Progenitor cell of endocrine pancreas (in vitro differentiated cells): ENCODE data around the gene CTAGE1. TPM values are rescaled to one million over a fixed set of nuclear protein-coding genes. Genes with fewer than 3 reads are reported as not detected.

Experiments
- DNase-seq: peaks from one replicate; pipeline ENCODE4 v3.0.0; 2021; ENCODE audit warnings: low spot score; ENCODE audit not compliant: unreplicated experiment
- H3K27ac Mint-ChIP-seq: 2 replicates; pipeline ENCODE4 v1.8.0; 2021; ENCODE audit warnings: mild to moderate bottlenecking, moderate library complexity, mixed read lengths
- H3K27me3 Mint-ChIP-seq: 2 replicates; pipeline ENCODE4 v1.8.0; 2021; ENCODE audit warnings: mixed read lengths
- H3K36me3 Mint-ChIP-seq: 2 replicates; pipeline ENCODE4 v1.8.0; 2022; ENCODE audit warnings: mixed read lengths; ENCODE audit not compliant: insufficient read depth
- H3K4me1 Mint-ChIP-seq: 2 replicates; pipeline ENCODE4 v1.8.0; 2021; ENCODE audit warnings: low read depth, mixed read lengths
- H3K4me3 Mint-ChIP-seq: 2 replicates; pipeline ENCODE4 v1.8.0; 2021; ENCODE audit warnings: low read depth, mild to moderate bottlenecking, moderate library complexity, mixed read lengths
- H3K9me3 Mint-ChIP-seq: 2 replicates; pipeline ENCODE4 v1.8.0; 2021; ENCODE audit warnings: low read depth, mixed read lengths
- CTCF ChIP-seq: fragments of 200-600 bp; sonication (generic); IDR thresholded peaks from one replicate; pipeline ENCODE4 v1.5.0; 2021; ENCODE audit warnings: antibody characterized with exemption, mild to moderate bottlenecking; ENCODE audit not compliant: unreplicated experiment
- total RNA-seq: library from RNA; stranded (reverse); gene quantifications from 2 replicates; pipeline ENCODE4 v1.2.1, GENCODE V29; 2021

CTAGE1 gene
- total RNA-seq, 1 donor from 2014 or later = not detected

- H3K36me3 Mint-ChIP-seq = no peaks in the 10 kb centered on the region
- no peak overlapping the region for H3K27ac Mint-ChIP-seq
- no peak overlapping the region for H3K4me3 Mint-ChIP-seq
- no peak for DNase-seq
- peaks cover 13% of the 10 kb centered on the region for H3K27me3 Mint-ChIP-seq
- H3K9me3 Mint-ChIP-seq = peaks cover 16% of the 10 kb centered on the region
- TF ChIP-seq CTCF = no peak
- peaks cover 1% of the 10 kb centered on the region for H3K4me1 Mint-ChIP-seq
These were observed 2.9 kb upstream of the CTAGE1 start for GRCh38 chr18:22420652-22421051.

GRCh38 chr18:22412176-22412911 lies 5.4 kb downstream of the CTAGE1 start:
- peaks cover 2% of the 10 kb centered on the region for H3K36me3 Mint-ChIP-seq
- peaks cover 7% of the 10 kb centered on the region for H3K4me1 Mint-ChIP-seq
- DNase-seq = no peak
- no peak overlapping the region for H3K4me3 Mint-ChIP-seq
- TF ChIP-seq CTCF = no peak
- H3K27ac Mint-ChIP-seq = no peak overlapping the region
- peaks cover 16% of the 10 kb centered on the region for H3K9me3 Mint-ChIP-seq
- peaks cover 23% of the 10 kb centered on the region for H3K27me3 Mint-ChIP-seq

- no peak for DNase-seq
- Mint-ChIP-seq H3K4me3 (no peak overlapping the region), H3K27ac (no peak overlapping the region), H3K4me1 (peaks cover 7% of the 10 kb centered on the region), H3K9me3 (peaks cover 19% of the 10 kb centered on the region), H3K36me3 (peaks cover 2% of the 10 kb centered on the region), H3K27me3 (peaks cover 14% of the 10 kb centered on the region)
- TF ChIP-seq CTCF = no peak
These were observed 6.3 kb downstream of the CTAGE1 start for GRCh38 chr18:22411446-22411845.

- Mint-ChIP-seq H3K4me3 (no peak overlapping the region), H3K9me3 (peaks cover 23% of the 10 kb centered on the region), H3K4me1 (peaks cover 7% of the 10 kb centered on the region), H3K27ac (no peak overlapping the region), H3K36me3 (peaks cover 2% of the 10 kb centered on the region), H3K27me3 (peaks cover 13% of the 10 kb centered on the region)
- no peak for DNase-seq
- no peak for TF ChIP-seq CTCF
These were observed 7.6 kb downstream of the CTAGE1 start for GRCh38 chr18:22410126-22410525.

GRCh38 chr18:22409445-22409844 lies 8.3 kb downstream of the CTAGE1 start:
- DNase-seq = no peak
- Mint-ChIP-seq H3K27ac (no peak overlapping the region), H3K36me3 (peaks cover 2% of the 10 kb centered on the region)

More at GRCh38 chr18:22409445-22409844, 8.3 kb downstream of the CTAGE1 start:
- H3K4me1 Mint-ChIP-seq = peaks cover 7% of the 10 kb centered on the region
- peaks cover 28% of the 10 kb centered on the region for H3K9me3 Mint-ChIP-seq
- no peak overlapping the region for H3K4me3 Mint-ChIP-seq
- TF ChIP-seq CTCF = no peak
- H3K27me3 Mint-ChIP-seq = peaks cover 13% of the 10 kb centered on the region
